Kidney (tissue), 14 donors: ENCODE data around the gene MORN1. TPM values are rescaled to one million over a fixed set of nuclear protein-coding genes. Genes with fewer than 3 reads are reported as not detected.
A peak's percentile ranks its signal among the peaks of the same experiment; 100 is the strongest.

Experiments used
- DNase-seq, 5 donors: peaks; one replicate each; pipeline ENCODE4 v3.0.0-alpha.2; 2013 to 2020
- FAIRE-seq: peaks from 2 replicates; lab custom pipeline; 2012; peaks lifted over from hg19 to GRCh38; lab: Jason Lieb, UNC
- H3K27ac ChIP-seq, 2 donors: one replicate each; pipeline ENCODE4 v1.7.0; 2013; ENCODE audit warnings: low read depth in 2 of 2, low read length in 2 of 2, inconsistent platforms in 1 of 2
- H3K27me3 ChIP-seq: one replicate; pipeline ENCODE4 v1.7.1; 2013; ENCODE audit warnings: low read length, inconsistent platforms; ENCODE audit not compliant: control insufficient read depth, insufficient read depth
- H3K36me3 ChIP-seq, 3 donors: one replicate each; pipeline versions ENCODE4 v1.7.0 to v1.7.1; 2013; ENCODE audit warnings: low read length in 3 of 3, control low read depth in 1 of 3, inconsistent platforms in 1 of 3; ENCODE audit not compliant: insufficient read depth in 3 of 3, control insufficient read depth in 2 of 3
- H3K4me1 ChIP-seq, 3 donors: one replicate each; pipeline versions ENCODE4 v1.7.0 to v1.7.1; 2013; ENCODE audit warnings: low read length in 3 of 3, inconsistent platforms in 1 of 3, low read depth in 1 of 3; ENCODE audit not compliant: control insufficient read depth in 2 of 3, insufficient read depth in 2 of 3
- H3K4me3 ChIP-seq, 3 donors: one replicate each; pipeline versions ENCODE4 v1.7.0 to v1.8.1; 2013; ENCODE audit warnings: low read length in 3 of 3, control low read depth in 1 of 3, inconsistent platforms in 1 of 3
- H3K9ac ChIP-seq, 3 donors: one replicate each; pipeline versions ENCODE4 v1.7.0 to v1.7.1; 2013; ENCODE audit warnings: low read length in 3 of 3, control low read depth in 1 of 3, inconsistent platforms in 1 of 3
- H3K9me3 ChIP-seq, 3 donors: one replicate each; pipeline versions ENCODE4 v1.7.0 to v1.7.1; 2013; ENCODE audit warnings: low read length in 3 of 3, control low read depth in 1 of 3, inconsistent platforms in 1 of 3; ENCODE audit not compliant: control insufficient read depth in 2 of 3, insufficient read depth in 1 of 3
- intact Hi-C: fragments of 100-400 bp; cut with DNase I; formaldehyde crosslinking; loops from one replicate; pipeline ENCODE4 v1.11.1; 2022
- polyA plus RNA-seq: library from polyadenylated mRNA; stranded (reverse); fragments of 350-450 nt; fragmentation: Illumina TruSeq; extraction: RNeasy Lipid Tissue Mini Kit (QIAGEN cat#74804); gene quantifications from one replicate; pipeline ENCODE4 v1.2.3, GENCODE V29; 2014; ENCODE audit warnings: low read depth, low replicate concordance; ENCODE audit not compliant: insufficient read depth
- total RNA-seq: library from RNA; stranded (reverse); fragmentation: NEBNext Ultra II Directional; extraction: Animal tissue kit (Norgen Biotek cat#: 25700); gene quantifications from one replicate; pipeline ENCODE4 v1.2.1, GENCODE V29; 2021
- TF ChIP-seq, protein P1 (sequence below): IDR thresholded peaks from 3 replicates; pipeline ENCODE4 v1.5.1; 2012; ENCODE audit warnings: mild to moderate bottlenecking, moderate library complexity, borderline replicate concordance; ENCODE audit not compliant: insufficient read depth; ENCODE audit errors: extremely low read depth
- donor health status: control.
- donor health status: control.
- donor health status: control.
- donor health status: control.
- donor health status: control.
- donor health status: DM: yes; HTN: yes; CAD: no.
- donor health status: Normal renal cell carcinoma (clear cell type).

MORN1 gene
- total and polyA plus RNA-seq, 2 donors from 2014 or later, result 9.0 to 24.7 TPM

DNA sequence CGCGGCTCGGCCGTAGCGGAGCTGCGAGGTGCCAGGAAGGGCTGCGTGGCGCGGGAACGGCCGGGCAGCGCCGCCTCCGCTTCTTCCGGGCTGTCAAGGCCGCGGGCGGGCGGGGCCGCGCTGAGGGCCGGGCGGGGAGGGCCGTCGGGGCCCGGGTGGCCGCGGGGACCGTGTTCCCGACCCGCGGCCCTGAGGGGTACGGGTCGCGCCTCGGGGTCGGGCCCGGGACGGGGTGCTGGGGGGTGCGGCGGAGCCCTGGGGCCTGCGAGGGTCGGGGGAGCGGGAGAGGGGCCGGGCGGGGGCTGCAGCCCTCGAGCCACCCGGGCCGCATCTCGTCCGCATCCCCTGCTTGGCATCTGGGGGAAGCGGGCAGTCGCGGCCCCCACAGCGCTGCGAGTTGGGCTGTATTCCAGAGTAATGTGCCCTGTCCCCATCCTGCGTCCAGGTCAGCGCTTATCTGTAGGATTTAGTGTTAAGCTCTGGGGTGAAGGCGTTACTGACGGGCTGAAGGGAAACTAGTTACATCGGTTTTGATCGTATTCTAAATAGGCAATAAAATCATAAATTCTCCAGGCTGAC lies 666 bp upstream of the MORN1 start:
- H3K9ac ChIP-seq, result peak overlapping the region; percentile 67 to 91 (median 87)
- H3K4me3 ChIP-seq, result peak overlapping the region; percentile 83 to 92 (median 85)
- no peaks in the 10 kb centered on the region for H3K27me3 ChIP-seq
- H3K4me1 ChIP-seq, result peaks cover 0 to 31% (median 17%) of the 10 kb centered on the region in 3 donors
- intact Hi-C loops, result no loop called here
- H3K36me3 ChIP-seq, result peaks cover 3 to 30% (median 10%) of the 10 kb centered on the region in 3 donors
- H3K27ac ChIP-seq, result peak overlapping the region; percentile 75 to 85
- TF ChIP-seq, protein P1, sequence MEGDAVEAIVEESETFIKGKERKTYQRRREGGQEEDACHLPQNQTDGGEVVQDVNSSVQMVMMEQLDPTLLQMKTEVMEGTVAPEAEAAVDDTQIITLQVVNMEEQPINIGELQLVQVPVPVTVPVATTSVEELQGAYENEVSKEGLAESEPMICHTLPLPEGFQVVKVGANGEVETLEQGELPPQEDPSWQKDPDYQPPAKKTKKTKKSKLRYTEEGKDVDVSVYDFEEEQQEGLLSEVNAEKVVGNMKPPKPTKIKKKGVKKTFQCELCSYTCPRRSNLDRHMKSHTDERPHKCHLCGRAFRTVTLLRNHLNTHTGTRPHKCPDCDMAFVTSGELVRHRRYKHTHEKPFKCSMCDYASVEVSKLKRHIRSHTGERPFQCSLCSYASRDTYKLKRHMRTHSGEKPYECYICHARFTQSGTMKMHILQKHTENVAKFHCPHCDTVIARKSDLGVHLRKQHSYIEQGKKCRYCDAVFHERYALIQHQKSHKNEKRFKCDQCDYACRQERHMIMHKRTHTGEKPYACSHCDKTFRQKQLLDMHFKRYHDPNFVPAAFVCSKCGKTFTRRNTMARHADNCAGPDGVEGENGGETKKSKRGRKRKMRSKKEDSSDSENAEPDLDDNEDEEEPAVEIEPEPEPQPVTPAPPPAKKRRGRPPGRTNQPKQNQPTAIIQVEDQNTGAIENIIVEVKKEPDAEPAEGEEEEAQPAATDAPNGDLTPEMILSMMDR, result no peak
- no peak for FAIRE-seq
- no peaks in the 10 kb centered on the region for H3K9me3 ChIP-seq
- DNase-seq, result peak in 1 of 5 donors; percentile 83

DNA sequence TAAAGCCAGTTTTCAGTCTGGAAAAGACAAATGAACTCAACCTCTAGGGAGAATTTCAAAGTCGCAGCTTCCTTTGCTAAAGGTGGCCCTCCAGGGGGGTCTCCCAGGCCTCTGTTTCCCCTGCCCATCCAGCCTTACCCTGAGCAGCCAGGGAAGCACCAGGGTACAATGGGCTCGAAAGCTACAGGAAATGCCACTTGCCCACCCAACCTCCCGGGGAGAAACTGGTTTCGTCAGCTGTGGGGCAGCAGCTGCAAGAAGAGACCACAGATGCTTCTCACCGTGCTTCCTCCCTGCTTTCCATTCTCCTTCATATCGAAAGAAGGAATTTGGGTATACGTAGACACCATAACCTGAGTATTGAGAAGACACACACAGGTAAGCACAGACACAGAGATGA lies 1.7 kb downstream of the MORN1 start:
- Histone ChIP-seq H3K27me3 (no peaks in the 10 kb centered on the region), H3K27ac (no peak overlapping the region), H3K9me3 (no peaks in the 10 kb centered on the region), H3K4me3 (no peak overlapping the region), H3K9ac (no peak overlapping the region), H3K4me1 (peaks cover 0 to 25% (median 17%) of the 10 kb centered on the region in 3 donors), H3K36me3 (peaks cover 0 to 19% (median 7%) of the 10 kb centered on the region in 3 donors)
- no peak for FAIRE-seq
- intact Hi-C loops, result no loop called here
- TF ChIP-seq, protein P1, result no peak
- peak in 1 of 5 donors; percentile 37 for DNase-seq

DNA sequence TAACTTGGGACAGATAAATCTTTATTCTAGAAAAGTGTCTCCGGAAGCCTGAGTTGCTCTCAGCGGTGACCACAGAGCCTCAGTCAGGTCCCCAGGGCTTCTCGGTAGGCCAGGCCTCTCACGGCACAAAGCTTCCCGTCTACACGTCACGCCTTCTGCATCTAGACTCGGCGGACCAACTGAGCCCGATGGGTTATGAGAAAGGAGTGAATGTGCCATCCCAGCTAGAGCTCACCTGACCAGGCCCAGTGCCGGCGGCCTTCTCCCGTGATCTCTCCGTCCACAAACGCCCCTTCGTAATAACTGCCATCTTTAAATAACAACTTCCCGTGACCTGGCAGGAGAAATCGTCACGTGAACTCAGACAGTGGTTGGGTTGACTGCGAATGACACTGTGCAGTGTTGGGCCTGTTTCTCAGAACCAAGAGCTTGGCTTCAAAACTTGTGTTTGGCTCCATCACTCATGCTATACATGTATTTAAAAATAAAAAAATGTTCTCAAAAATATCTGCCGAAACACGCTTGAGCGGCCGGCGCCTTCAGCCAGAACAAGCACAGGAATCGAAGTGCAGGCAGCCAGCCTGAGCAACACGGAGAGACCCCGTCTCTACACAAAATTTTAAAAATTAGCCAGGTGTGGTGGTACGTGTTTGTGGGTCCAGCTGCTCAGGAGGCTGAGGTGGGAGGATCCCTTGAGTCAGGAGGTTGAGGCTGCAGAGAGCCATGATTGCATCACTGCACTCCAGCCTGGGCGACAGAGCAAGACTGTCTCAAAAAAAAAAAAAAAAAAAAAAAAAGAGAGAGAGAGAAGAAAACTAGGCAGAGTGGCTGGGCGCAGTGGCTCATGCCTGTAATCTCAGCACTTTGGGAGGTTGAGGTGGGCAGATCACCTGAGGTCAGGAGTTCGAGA lies 3.1 kb downstream of the MORN1 start:
- FAIRE-seq (no peak), DNase-seq (peak in 1 of 5 donors; percentile 63)
- H3K36me3 ChIP-seq, result peaks cover 0 to 7% (median 4%) of the 10 kb centered on the region in 3 donors
- H3K27me3 ChIP-seq, result no peaks in the 10 kb centered on the region
- peaks cover 0 to 16% (median 7%) of the 10 kb centered on the region in 3 donors for H3K4me1 ChIP-seq
- intact Hi-C loops, result no loop called here
- H3K4me3 ChIP-seq, result no peak overlapping the region
- no peak overlapping the region for H3K9ac ChIP-seq
- H3K9me3 ChIP-seq, result no peaks in the 10 kb centered on the region
- no peak overlapping the region for H3K27ac ChIP-seq
- TF ChIP-seq, protein P1, result no peak
